ENCODE results near the gene NDUFB8. TPM values are rescaled to one million over a fixed set of nuclear protein-coding genes. Genes with fewer than 3 reads are reported as not detected.

NDUFB8 gene
- total RNA-seq, 4 donors from 2014 or later, result 106 to 161 (median 132) TPM

- Histone ChIP-seq H3K4me3 (peak overlapping the region; percentile 55 to 97 (median 82)), H3K9me3 (no peaks in the 10 kb centered on the region), H3K27ac (peak overlapping the region; percentile 66 to 92 (median 86)), H3K27me3 (no peaks in the 10 kb centered on the region), H3K4me1 (peaks cover 0 to 28% (median 12%) of the 10 kb centered on the region in 4 donors), H3K36me3 (peaks cover 0 to 36% (median 6%) of the 10 kb centered on the region in 3 donors)
- WGBS, 2 donors, result 1% methylated on average over 18 of the region's 18 CpGs
- peak in 1 of 2 donors; percentile 9 for DNase-seq (ENCODE audit: low spot score in 2 of 2)
- TF ChIP-seq EP300 (IDR thresholded peaks at IDR 0.05) (no peak), POLR2A (IDR thresholded peaks at IDR 0.05) (no peak), CTCF (IDR thresholded peaks at IDR 0.05) (no peak)
These were observed 673 bp downstream of the NDUFB8 start for GRCh38 chr10:100528921-100529474.

DNA sequence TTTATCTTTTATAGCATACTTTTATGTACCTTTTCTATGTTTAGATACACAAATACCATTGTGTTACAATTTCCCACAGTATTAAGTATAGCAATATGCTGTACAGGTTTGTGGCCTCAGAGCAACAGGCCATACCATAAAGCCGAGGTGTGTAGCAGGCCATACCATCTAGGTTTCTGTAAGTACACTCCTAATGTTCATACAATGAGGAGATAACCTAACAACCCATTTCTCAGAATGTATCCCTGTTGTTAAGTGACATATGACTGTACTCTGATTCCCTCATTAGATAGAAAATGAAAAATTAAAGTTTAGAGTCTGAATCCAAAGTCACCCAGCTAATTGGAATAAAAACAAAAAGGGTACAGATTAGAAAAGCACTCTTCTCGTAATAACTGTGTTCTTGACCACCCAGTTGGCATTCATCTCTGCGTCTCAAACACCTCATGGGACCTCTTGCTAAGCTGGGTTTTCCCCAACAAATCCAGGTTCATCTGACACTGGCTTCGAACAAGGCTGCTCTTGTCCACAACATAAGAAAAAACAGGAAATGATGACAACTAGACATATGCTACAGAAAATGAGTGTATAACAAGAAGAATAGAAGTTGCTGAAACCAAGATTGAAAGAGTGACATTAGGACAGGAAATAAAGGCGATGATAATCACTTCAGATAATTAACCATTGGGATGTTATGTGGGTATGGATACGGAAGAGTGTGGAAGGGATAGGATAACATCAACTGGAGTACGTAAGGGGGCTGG lies 1.4 kb downstream of the NDUFB8 start:
- WGBS, 2 donors, result 32 to 42% methylated on average over 7 of the region's 7 CpGs
- H3K4me3 ChIP-seq, result peak overlapping the region; percentile 55 to 97 (median 82)
- DNase-seq (ENCODE audit: low spot score in 2 of 2), result no peak
- no peak for TF ChIP-seq CTCF (IDR thresholded peaks at IDR 0.05)
- no peak for TF ChIP-seq POLR2A (IDR thresholded peaks at IDR 0.05)
- TF ChIP-seq EP300 (IDR thresholded peaks at IDR 0.05), result no peak
- H3K27ac ChIP-seq, result peak overlapping the region in 2 of 4 donors; percentile 66 to 92
- H3K9me3 ChIP-seq, result no peaks in the 10 kb centered on the region
- H3K4me1 ChIP-seq, result peaks cover 0 to 28% (median 12%) of the 10 kb centered on the region in 4 donors
- no peaks in the 10 kb centered on the region for H3K27me3 ChIP-seq
- peaks cover 0 to 43% (median 6%) of the 10 kb centered on the region in 3 donors for H3K36me3 ChIP-seq

DNA sequence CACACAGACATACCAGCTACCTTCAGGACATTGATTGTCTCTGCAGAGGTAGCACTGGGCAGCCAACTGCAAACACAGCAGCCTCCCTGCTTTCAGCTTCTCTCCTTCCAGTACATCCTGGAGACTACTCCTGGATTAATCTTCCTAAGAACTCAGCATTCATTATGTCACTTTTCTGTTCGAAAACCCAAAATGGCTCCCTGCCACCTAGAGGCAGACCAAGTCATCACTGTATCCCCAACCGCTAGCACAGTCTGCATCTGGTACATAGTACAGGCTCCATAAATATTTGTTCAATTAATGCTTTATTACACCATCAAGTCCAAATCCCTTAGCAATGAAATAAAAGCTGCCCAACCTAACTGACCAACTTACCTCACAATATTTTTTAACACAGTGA lies 5.0 kb downstream of the NDUFB8 start:
- Histone ChIP-seq H3K9me3 (no peaks in the 10 kb centered on the region), H3K27ac (no peak overlapping the region), H3K4me3 (no peak overlapping the region), H3K36me3 (peaks cover 0 to 59% (median 6%) of the 10 kb centered on the region in 3 donors), H3K4me1 (peaks cover 0 to 25% (median 16%) of the 10 kb centered on the region in 4 donors), H3K27me3 (peaks cover 0 to under 1% of the 10 kb centered on the region in 2 donors)
- no peak for DNase-seq (ENCODE audit: low spot score in 2 of 2)
- WGBS, 2 donors, result 78 to 84% methylated on average over 2 of the region's 2 CpGs
- TF ChIP-seq CTCF (IDR thresholded peaks at IDR 0.05) (no peak), EP300 (IDR thresholded peaks at IDR 0.05) (no peak), POLR2A (IDR thresholded peaks at IDR 0.05) (no peak)

GRCh38 chr10:100524206-100524605 lies 5.5 kb downstream of the NDUFB8 start:
- H3K36me3 ChIP-seq, result peaks cover 0 to 59% (median 6%) of the 10 kb centered on the region in 3 donors
- WGBS, 2 donors, result 76 to 82% methylated on average over 6 of the region's 6 CpGs

More at GRCh38 chr10:100524206-100524605, 5.5 kb downstream of the NDUFB8 start:
- TF ChIP-seq POLR2A (IDR thresholded peaks at IDR 0.05), result no peak
- no peak for TF ChIP-seq CTCF (IDR thresholded peaks at IDR 0.05)
- TF ChIP-seq EP300 (IDR thresholded peaks at IDR 0.05), result no peak
- DNase-seq (ENCODE audit: low spot score in 2 of 2), result no peak
- Histone ChIP-seq H3K27ac (no peak overlapping the region), H3K27me3 (peaks cover 0 to 5% of the 10 kb centered on the region in 2 donors), H3K4me3 (no peak overlapping the region), H3K4me1 (peaks cover 0 to 30% (median 21%) of the 10 kb centered on the region in 4 donors), H3K9me3 (no peaks in the 10 kb centered on the region)

All from tibial nerve (tissue), 4 donors.